HUDEP-2 (cell line): ENCODE data around the gene NEB.
"Not testable (repeated sequence)": the region's sequence is repeated elsewhere in the genome, so short reads cannot be mapped to it uniquely, and the experiment has no call there.

Experiments used
- DNase-seq, 76 experiments: peaks; one replicate each; lab custom pipeline; 2025; ENCODE audit not compliant: unreplicated experiment in 76 of 76; lab: John Stamatoyannopoulos, UW

NEB gene

GRCh38 chr2:151620761-151621160, 113.5 kb downstream of the NEB start:
- DNase-seq: no peak

GRCh38 chr2:151619337-151619989, 114.8 kb downstream of the NEB start:
- DNase-seq: no peak

GRCh38 chr2:151616760-151617339, 117.4 kb downstream of the NEB start:
- DNase-seq: no peak

- DNase-seq: peak in 1 of 76 experiments; percentile 4
Measured at GRCh38 chr2:151614606-151615306, 119.5 kb downstream of the NEB start.

- DNase-seq: no peak
Measured at GRCh38 chr2:151614159-151614558, 120.1 kb downstream of the NEB start.

GRCh38 chr2:151611351-151611750, 122.9 kb downstream of the NEB start:
- DNase-seq: no peak

- DNase-seq: no peak
Measured at GRCh38 chr2:151610310-151610709, 124.0 kb downstream of the NEB start.

- DNase-seq: no peak
Measured at GRCh38 chr2:151609705-151610104, 124.6 kb downstream of the NEB start.

GRCh38 chr2:151607459-151608424, 126.5 kb downstream of the NEB start:
- not testable (repeated sequence) for DNase-seq

GRCh38 chr2:151603530-151603929, 130.7 kb downstream of the NEB start:
- not testable (repeated sequence) for DNase-seq

GRCh38 chr2:151602402-151602801, 131.9 kb downstream of the NEB start:
- not testable (repeated sequence) for DNase-seq

- DNase-seq: not testable (repeated sequence)
Measured at GRCh38 chr2:151601803-151602202, 132.5 kb downstream of the NEB start.

GRCh38 chr2:151596903-151597608, 137.2 kb downstream of the NEB start:
- not testable (repeated sequence) for DNase-seq

GRCh38 chr2:151591908-151592255, 142.4 kb downstream of the NEB start:
- DNase-seq: not testable (repeated sequence)

- DNase-seq: not testable (repeated sequence)
Measured at GRCh38 chr2:151591250-151591907, 142.9 kb downstream of the NEB start.

- not testable (repeated sequence) for DNase-seq
Measured at GRCh38 chr2:151581300-151581699, 153.0 kb downstream of the NEB start.

- not testable (repeated sequence) for DNase-seq
Measured at GRCh38 chr2:151580697-151581096, 153.6 kb downstream of the NEB start.

- DNase-seq: no peak
Measured at GRCh38 chr2:151577116-151577515, 157.2 kb downstream of the NEB start.

- no peak for DNase-seq
Measured at GRCh38 chr2:151576080-151576479, 158.2 kb downstream of the NEB start.

- no peak for DNase-seq
Measured at GRCh38 chr2:151575338-151575737, 158.9 kb downstream of the NEB start.
